ENCODE measurements around the gene ZNG1E.
"Not testable (repeated sequence)": the region's sequence is repeated elsewhere in the genome, so short reads cannot be mapped to it uniquely, and the experiment has no call there.

ZNG1E gene
- long read RNA-seq, transcript CBWD5-233 (16 exons, 1,411 nt), result major isoform, 34 of 197 reads
- long read RNA-seq, transcript CBWD5-202 (3 exons, 1,347 nt), result minor isoform, 5 of 197 reads
- long read RNA-seq, transcript CBWD5-220 (14 exons, 1,648 nt), result minor isoform, 8 of 197 reads
- long read RNA-seq, transcript CBWD5-207 (15 exons, 1,791 nt), result minor isoform, 10 of 197 reads
- long read RNA-seq, partial matches to known transcripts, result 26 of 197 reads
- long read RNA-seq, other reads (novel, unspliced or antisense), result 111 of 197 reads

DNA sequence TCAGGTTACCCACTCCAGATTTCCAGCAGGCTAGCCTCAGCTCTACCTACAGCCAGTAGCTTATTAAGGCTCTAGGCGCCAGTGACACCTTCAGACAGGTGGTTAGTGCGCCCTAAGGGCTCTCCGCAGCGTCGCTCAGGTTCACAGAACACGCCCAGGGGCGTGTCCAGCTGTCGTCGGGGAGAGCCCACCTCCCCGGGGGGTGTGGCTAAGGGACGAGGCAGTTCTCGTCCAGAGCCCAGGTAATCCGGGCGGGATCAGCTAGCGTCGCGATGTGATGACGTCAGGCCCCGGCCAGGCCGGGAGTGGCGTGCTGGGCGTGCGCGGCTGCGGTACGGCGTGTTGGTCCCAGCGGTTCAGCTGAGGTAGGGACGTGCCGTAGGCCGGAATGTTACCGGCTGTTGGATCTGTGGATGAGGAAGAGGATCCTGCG lies at the start of gene ZNG1E:
Gene ZNG1E (plus strand): TSS at position 340 of the 433 bp plus-strand sequence. CDS start 49 bp downstream, at position 389.
- DNase-seq (ENCODE audit: low read depth in 1 of 2, low spot score in 1 of 2), result peak; percentile 23 to 61
- peak; percentile 63 for TF ChIP-seq POLR2AphosphoS5 (IDR thresholded peaks at IDR 0.05; ENCODE audit: low read depth)
- H3K27me3 ChIP-seq (ENCODE audit: insufficient read depth, poor library complexity, severe bottlenecking); H3K27ac ChIP-seq (replicated peaks): not testable (repeated sequence)
- H3K4me3 ChIP-seq (replicated peaks; ENCODE audit: insufficient read depth, low read length), result peak within 1 kb of the TSS; percentile 49

DNA sequence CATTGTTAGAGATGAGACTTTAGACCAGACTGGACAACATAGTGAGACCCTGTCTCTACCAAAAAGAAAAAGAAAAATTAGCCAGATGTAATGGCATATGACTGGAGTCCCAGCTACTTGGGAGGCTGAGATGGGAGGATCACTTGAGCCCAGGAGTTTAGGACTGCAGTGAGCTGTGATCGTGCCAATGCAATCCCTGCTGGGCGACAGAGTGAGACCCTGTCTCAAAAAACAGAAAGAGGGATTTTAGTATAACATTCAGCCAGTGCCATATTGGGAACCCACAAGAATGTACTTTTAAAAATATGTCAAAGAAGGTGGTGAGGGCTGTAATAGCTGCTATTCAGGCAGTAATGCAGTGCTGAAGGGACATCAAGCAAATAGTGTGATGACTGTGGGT lies 2.1 kb upstream of the ZNG1E start:
- H3K27ac ChIP-seq (replicated peaks); H3K4me3 ChIP-seq (replicated peaks; ENCODE audit: insufficient read depth, low read length); H3K27me3 ChIP-seq (ENCODE audit: insufficient read depth, poor library complexity, severe bottlenecking); DNase-seq (ENCODE audit: low read depth in 1 of 2, low spot score in 1 of 2): not testable (repeated sequence)

DNA sequence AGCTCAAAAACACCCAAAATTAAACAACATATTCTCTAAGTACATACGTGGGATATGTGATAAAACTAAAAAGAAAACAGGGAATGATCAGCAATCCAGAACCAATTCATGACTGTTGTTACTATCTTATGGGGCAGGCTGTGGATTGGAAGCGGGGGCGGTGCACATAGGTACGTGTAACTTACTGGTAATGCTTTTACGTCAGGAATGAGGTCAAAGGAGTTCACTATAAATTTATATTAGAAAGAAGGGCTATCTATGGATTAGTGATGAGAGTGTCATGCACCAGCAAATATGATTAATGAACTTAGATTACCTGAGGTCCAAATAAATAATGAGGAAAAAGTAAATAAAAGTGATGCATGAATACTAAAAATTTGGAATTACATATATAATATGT lies 710 bp upstream of the ZNG1E start:
- H3K27ac ChIP-seq (replicated peaks); H3K4me3 ChIP-seq (replicated peaks; ENCODE audit: insufficient read depth, low read length): not testable (repeated sequence)

DNA sequence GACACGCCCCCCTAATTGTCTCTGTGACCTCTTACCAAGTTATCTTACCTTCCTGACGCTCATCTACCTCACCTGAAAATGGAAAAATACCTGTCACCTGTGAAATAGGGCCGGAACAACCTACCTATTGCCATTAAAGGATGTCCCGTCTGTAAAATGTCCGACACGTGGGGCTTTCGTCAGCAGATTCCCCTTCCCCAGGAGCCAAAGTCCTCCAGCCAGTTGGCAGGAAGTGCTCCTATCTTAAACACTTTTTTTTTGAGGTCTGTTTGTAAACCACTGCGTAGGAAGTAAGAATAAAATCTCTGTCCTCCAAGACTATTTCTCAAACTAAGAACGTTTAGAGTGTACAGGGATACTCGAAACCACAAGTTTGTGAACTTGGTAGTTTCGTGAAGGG lies 661 bp downstream of the ZNG1E start:
- H3K27me3 ChIP-seq (ENCODE audit: insufficient read depth, poor library complexity, severe bottlenecking); H3K27ac ChIP-seq (replicated peaks): not testable (repeated sequence)
- TF ChIP-seq SPI1 (IDR thresholded peaks at IDR 0.05; ENCODE audit: borderline replicate concordance, low read depth), result peak; percentile 12; the same call in 1 of the 2 replicates
- peak overlapping the region; percentile 40 for H3K4me3 ChIP-seq (replicated peaks; ENCODE audit: insufficient read depth, low read length)
- DNase-seq (ENCODE audit: low read depth in 1 of 2, low spot score in 1 of 2), result peak in 1 of 2 experiments; percentile 46

More for the DNA sequence above, 710 bp upstream of the ZNG1E start:
- H3K27me3 ChIP-seq (ENCODE audit: insufficient read depth, poor library complexity, severe bottlenecking); DNase-seq (ENCODE audit: low read depth in 1 of 2, low spot score in 1 of 2): not testable (repeated sequence)

DNA sequence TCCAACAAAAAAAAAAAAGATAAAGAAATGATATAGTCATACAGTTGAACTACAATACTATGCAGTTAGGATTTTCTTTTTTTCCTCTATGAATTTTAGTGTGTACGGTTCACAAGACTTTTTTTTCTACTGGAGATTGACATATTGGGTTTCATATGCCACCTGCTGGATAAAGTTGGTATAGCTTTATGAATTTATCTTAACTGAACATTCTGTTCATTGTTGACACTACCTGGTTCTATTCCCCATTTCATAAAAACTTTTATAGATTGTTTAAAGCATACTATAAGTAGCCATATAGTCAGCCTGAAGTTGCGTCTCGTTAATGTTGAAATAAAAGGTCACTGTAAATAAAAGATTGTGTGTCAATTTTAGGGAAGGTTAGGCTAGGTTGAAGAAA lies 2.8 kb downstream of the ZNG1E start:
- not testable (repeated sequence) for H3K4me3 ChIP-seq (replicated peaks; ENCODE audit: insufficient read depth, low read length); DNase-seq (ENCODE audit: low read depth in 1 of 2, low spot score in 1 of 2)

DNA sequence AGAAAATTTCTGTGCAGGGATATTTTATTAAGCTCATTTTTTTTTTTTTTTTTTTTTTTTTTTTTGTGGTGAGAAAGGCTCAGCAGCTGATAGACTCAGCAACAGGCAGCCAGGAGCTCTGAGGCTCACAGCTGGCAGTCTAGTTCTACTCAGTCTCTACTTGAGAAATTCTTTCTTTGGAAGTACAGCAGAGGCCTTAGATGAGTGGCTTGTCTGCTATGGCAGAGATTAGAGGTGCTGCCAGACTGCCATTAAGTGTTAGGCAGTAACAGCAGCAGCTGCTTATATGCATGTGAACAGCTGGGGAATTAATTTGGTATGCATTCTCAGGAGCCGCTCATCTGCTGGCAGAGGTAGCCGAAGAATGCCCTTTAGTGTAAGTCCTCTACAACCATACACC lies 27.8 kb downstream of the ZNG1E start:
- not testable (repeated sequence) for H3K4me3 ChIP-seq (replicated peaks; ENCODE audit: insufficient read depth, low read length); H3K27me3 ChIP-seq (ENCODE audit: insufficient read depth, poor library complexity, severe bottlenecking); H3K27ac ChIP-seq (replicated peaks); DNase-seq (ENCODE audit: low read depth in 1 of 2, low spot score in 1 of 2)

More for the DNA sequence above, 2.8 kb downstream of the ZNG1E start:
- not testable (repeated sequence) for H3K27me3 ChIP-seq (ENCODE audit: insufficient read depth, poor library complexity, severe bottlenecking); H3K27ac ChIP-seq (replicated peaks)

DNA sequence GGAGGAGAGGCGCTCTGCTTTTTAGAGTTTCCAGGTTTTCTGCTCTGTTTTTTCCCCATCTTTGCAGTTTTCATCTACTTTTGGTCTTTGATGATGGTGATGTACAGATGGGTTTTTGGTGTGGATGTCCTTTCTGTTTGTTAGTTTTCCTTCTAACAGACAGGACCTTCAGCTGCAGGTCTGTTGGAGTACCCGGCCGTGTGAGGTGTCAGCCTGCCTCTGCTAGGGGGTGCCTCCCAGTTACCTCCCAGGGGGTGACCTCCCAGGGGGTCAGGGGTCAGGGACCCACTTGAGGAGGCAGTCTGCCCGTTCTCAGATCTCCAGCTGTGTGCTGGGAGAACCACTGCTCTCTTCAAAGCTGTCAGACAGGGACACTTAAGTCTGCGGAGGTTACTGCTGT lies 38.7 kb downstream of the ZNG1E start:
- not testable (repeated sequence) for DNase-seq (ENCODE audit: low read depth in 1 of 2, low spot score in 1 of 2); H3K27me3 ChIP-seq (ENCODE audit: insufficient read depth, poor library complexity, severe bottlenecking); H3K27ac ChIP-seq (replicated peaks); H3K4me3 ChIP-seq (replicated peaks; ENCODE audit: insufficient read depth, low read length)

DNA sequence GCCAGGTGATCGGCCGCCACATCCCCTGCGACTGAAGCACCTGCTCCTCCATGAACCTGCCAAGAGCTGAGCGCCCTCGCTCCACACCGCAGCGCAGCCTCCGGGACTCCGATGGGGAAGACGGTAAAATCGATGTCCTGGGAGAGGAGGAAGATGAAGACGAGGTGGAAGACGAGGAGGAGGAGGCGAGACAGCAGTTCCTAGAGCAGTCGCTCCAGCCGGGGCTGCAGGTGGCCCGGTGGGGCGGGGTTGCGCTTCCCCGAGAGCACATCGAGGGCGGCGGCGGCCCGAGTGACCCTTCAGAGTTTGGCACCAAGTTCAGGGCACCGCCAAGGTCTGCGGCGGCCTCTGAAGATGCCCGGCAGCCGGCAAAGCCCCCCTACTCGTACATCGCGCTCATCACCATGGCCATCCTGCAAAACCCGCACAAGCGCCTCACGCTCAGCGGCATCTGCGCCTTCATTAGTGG lies 61.4 kb downstream of the ZNG1E start, which contains the start of gene FOXD4L4:
Gene FOXD4L4 (plus strand): TSS at position 51 of the 469 bp plus-strand sequence. CDS start 0 bp downstream, at position 51.
- H3K27ac ChIP-seq (replicated peaks); DNase-seq (ENCODE audit: low read depth in 1 of 2, low spot score in 1 of 2); H3K4me3 ChIP-seq (replicated peaks; ENCODE audit: insufficient read depth, low read length); H3K27me3 ChIP-seq (ENCODE audit: insufficient read depth, poor library complexity, severe bottlenecking): not testable (repeated sequence)

DNA sequence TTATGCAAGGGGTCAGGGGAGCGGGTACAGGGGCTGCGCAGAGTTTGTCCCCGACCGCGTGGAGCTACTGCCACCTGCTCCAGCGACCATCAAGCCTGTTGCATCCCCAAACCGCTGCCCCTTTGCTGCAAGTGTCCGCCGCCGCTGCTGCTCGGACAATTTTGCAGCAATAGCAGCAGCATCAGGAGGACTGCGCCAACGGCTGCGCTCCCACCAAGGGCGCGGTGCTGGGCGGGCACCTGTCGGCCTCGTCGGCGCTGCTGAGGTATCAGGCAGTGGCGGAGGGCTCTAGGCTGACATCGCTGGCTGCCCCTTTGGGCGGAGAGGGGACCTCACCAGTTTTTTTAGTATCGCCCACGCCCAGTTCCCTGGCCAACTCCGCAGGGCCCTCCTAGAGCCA lies 62.4 kb downstream of the ZNG1E start:
- not testable (repeated sequence) for H3K4me3 ChIP-seq (replicated peaks; ENCODE audit: insufficient read depth, low read length); H3K27ac ChIP-seq (replicated peaks); H3K27me3 ChIP-seq (ENCODE audit: insufficient read depth, poor library complexity, severe bottlenecking); DNase-seq (ENCODE audit: low read depth in 1 of 2, low spot score in 1 of 2)
